Astrocyte of the cerebellum (primary cell): Measurements from ENCODE around the gene VAMP8.
A peak's percentile ranks its signal among the peaks of the same experiment; 100 is the strongest.
"Not testable (repeated sequence)": the region's sequence is repeated elsewhere in the genome, so short reads cannot be mapped to it uniquely, and the experiment has no call there.

Source experiments
- DNase-seq: peaks from one replicate; pipeline ENCODE4 v3.0.0-alpha.2; 2011; ENCODE audit warnings: low read depth
- H3K4me3 ChIP-seq: 2 replicates; pipeline ENCODE4 v1.5.1; 2011; ENCODE audit warnings: mild to moderate bottlenecking, low read depth, low read length, moderate library complexity
- in situ Hi-C: cut with HindIII; loops from 2 replicates; pipeline ENCODE4 v1.10.0; 2017; ENCODE audit warnings: low sequenced_read_pairs
- TF ChIP-seq, protein P1 (sequence below): IDR thresholded peaks from 2 replicates; pipeline ENCODE4 v1.5.1; 2012; ENCODE audit warnings: low read length, low read depth, moderate library complexity, mild to moderate bottlenecking; ENCODE audit errors: missing control alignments

Gene VAMP8

GRCh38 chr2:85551698-85552678, 25.4 kb upstream of the VAMP8 start:
- TF ChIP-seq, protein P1, sequence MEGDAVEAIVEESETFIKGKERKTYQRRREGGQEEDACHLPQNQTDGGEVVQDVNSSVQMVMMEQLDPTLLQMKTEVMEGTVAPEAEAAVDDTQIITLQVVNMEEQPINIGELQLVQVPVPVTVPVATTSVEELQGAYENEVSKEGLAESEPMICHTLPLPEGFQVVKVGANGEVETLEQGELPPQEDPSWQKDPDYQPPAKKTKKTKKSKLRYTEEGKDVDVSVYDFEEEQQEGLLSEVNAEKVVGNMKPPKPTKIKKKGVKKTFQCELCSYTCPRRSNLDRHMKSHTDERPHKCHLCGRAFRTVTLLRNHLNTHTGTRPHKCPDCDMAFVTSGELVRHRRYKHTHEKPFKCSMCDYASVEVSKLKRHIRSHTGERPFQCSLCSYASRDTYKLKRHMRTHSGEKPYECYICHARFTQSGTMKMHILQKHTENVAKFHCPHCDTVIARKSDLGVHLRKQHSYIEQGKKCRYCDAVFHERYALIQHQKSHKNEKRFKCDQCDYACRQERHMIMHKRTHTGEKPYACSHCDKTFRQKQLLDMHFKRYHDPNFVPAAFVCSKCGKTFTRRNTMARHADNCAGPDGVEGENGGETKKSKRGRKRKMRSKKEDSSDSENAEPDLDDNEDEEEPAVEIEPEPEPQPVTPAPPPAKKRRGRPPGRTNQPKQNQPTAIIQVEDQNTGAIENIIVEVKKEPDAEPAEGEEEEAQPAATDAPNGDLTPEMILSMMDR, result peak; percentile 92
- H3K4me3 ChIP-seq, result no peak overlapping the region
- DNase-seq, result peak; percentile 67
- in situ Hi-C loops, result no loop called here

- TF ChIP-seq, protein P1, result no peak
Observed at GRCh38 chr2:85553184-85553583, 24.2 kb upstream of the VAMP8 start.

GRCh38 chr2:85554980-85555612, 22.3 kb upstream of the VAMP8 start:
- in situ Hi-C loops, result no loop called here
- TF ChIP-seq, protein P1, result no peak
- DNase-seq, result no peak
- no peak overlapping the region for H3K4me3 ChIP-seq

More at GRCh38 chr2:85553184-85553583, 24.2 kb upstream of the VAMP8 start:
- H3K4me3 ChIP-seq, result no peak overlapping the region
- DNase-seq, result no peak
- in situ Hi-C loops, result no loop called here

DNA sequence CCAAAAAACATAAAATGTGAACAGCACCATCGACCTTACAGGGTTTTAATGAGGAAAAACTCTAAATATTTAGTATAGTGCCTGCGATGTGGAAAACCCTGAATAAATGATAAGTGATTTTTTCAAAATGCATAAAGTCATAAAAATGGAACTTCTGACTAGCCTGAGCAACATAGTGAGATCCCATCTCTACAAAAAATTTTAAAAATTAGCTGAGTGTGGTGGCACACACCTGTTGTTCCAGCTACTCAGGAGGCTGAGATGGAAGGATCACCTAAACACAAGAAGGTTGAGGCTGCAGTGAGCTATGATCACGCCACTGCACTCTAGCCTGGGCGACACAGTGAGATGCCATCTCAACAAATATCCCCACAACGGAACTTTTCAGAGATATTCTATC, 20.3 kb upstream of the VAMP8 start:
- TF ChIP-seq, protein P1, result no peak
- DNase-seq, result no peak
- in situ Hi-C loops, result no loop called here
- no peak overlapping the region for H3K4me3 ChIP-seq

DNA sequence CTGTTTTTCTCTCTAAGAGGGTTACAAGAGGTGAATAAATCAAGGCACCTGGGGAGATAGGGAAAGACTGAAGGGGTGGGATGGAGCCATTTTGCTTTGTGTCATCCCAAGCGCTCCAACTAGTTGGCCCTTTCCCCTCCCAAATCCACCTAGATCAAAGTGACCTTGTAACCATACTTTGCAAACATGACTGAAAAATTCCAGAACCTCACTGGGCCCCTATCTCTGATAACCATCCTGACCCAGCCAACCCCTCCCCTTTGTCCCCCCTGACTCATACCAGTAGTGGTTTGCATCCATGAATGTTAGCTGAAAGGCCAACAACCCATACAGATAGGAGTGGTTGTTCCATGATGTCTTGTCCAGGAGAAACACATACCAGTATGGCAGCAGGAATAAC, 19.2 kb upstream of the VAMP8 start:
- TF ChIP-seq, protein P1, result no peak
- no peak for DNase-seq
- in situ Hi-C loops, result no loop called here
- H3K4me3 ChIP-seq, result no peak overlapping the region

DNA sequence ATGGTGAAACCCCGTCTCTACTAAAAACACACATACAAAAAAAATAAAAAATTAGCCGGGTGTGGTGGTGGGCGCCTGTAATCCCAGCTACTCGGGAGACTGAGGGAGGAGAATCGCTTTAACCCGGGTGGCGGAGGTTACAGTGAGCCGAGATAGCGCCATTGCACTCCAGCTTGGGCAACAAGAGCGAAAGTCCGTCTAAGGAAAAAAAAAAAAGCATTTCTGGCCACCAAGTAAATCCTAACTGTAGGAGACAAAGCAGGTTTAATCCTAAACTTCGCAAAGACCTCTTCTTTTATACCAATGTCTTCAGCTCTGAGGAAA, 17.0 kb upstream of the VAMP8 start:
- DNase-seq, in situ Hi-C loops: not testable (repeated sequence)
- H3K4me3 ChIP-seq, result peak overlapping the region; percentile 89

DNA sequence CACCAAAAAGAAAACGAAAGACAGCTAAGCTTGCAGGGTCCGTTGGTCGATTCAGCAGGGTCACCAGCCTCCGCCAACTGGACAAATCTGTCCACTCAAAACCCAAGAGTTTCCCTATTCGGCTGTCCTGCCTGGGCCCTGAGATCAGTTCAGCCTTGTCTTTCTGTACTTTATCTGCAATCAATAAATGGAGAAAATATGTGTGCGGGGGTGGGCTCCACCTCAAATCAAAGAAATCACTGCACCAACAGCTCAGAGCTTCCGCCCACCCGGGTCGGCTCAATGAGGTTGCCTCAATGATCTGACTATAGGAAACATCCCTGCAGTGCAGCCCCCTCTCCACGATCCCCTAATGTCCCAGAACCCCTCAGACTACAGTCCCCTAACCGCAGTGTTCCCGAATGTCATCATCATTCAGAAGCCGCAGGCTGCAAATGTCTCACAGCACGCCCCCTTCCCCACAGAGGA, 16.5 kb upstream of the VAMP8 start:
- in situ Hi-C loops, result no loop called here
- TF ChIP-seq, protein P1, result no peak
- H3K4me3 ChIP-seq, result peak overlapping the region; percentile 89
- no peak for DNase-seq
